ENCODE data around the gene VPS11. TPM values are rescaled to one million over a fixed set of nuclear protein-coding genes. Genes with fewer than 3 reads are reported as not detected.

VPS11 gene
- total and polyA plus RNA-seq, 10 of the 15 experiments (the other 5 are each of a cell fraction or from before 2014, with no cell fraction given): 15.8 to 26.4 (median 24.5) TPM

DNA sequence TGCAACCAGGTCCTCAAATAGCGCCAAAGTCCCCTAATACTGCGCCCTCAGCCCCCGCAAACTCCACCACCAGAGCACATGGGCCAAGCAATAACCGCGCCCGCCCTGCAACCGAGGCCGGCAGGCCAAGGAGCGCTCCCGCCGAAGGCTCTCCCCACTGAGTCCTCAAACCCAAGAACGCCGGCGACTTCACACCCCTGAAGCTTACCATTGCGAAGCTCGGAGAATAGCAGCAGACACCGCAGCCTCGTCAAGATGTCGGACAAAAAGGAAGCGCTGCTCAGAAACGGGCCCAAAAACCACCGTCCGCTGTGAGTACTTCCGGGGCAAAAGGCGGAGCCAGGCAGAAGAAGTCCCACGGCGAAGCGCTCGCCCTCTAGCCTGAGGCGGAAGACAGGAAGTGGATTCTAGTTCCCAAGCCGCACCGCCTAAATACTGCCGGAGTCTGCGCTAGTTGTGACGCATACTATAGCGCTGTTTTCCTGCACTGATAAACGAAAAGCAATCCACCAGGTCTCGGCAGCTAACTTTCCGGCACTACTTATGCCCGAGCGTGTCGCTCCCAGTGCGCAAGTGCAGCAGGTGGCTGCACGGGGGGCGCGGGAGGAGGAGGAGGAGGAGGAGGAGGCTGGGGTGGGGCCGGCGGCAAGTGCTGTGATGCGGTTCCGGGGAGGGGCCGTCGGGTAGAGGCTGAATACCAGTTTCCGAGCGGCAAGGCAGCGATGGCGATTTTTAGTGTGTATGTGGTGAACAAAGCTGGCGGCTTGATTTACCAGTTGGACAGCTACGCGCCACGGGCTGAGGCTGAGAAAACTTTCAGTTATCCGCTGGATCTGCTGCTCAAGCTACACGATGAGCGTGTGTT is 49.3 kb upstream of the VPS11 start, which contains the start of the genes RPS25 and TRAPPC4 (continued):
- TF ChIP-seq, protein P1, sequence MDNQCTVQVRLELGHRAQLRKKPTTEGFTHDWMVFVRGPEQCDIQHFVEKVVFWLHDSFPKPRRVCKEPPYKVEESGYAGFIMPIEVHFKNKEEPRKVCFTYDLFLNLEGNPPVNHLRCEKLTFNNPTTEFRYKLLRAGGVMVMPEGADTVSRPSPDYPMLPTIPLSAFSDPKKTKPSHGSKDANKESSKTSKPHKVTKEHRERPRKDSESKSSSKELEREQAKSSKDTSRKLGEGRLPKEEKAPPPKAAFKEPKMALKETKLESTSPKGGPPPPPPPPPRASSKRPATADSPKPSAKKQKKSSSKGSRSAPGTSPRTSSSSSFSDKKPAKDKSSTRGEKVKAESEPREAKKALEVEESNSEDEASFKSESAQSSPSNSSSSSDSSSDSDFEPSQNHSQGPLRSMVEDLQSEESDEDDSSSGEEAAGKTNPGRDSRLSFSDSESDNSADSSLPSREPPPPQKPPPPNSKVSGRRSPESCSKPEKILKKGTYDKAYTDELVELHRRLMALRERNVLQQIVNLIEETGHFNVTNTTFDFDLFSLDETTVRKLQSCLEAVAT (IDR thresholded peaks at IDR 0.05): peak; percentile 88; the same call in 1 of the 2 replicates
- TF ChIP-seq RB1 (IDR thresholded peaks at IDR 0.05; ENCODE audit: borderline replicate concordance) (peak; percentile 64; the same call in 1 of the 2 replicates), FOXK2 (IDR thresholded peaks at IDR 0.05) (no peak; the same call in 1 of the 2 replicates), ETV6 (conservative IDR thresholded peaks at IDR 0.05 in 1 of 2, IDR thresholded peaks at IDR 0.05 in 1 of 2; ENCODE audit: borderline replicate concordance in 1 of 2, low read depth in 1 of 2) (no peak; a peak in 1 of 4 replicates), RAD51 (IDR thresholded peaks at IDR 0.05) (no peak), RBBP5 (conservative IDR thresholded peaks at IDR 0.05) (no peak), ASH2L (IDR thresholded peaks at IDR 0.05; ENCODE audit: borderline replicate concordance, low read depth) (peak; percentile 75; the same call in 1 of the 2 replicates)
- TF ChIP-seq, protein P2, sequence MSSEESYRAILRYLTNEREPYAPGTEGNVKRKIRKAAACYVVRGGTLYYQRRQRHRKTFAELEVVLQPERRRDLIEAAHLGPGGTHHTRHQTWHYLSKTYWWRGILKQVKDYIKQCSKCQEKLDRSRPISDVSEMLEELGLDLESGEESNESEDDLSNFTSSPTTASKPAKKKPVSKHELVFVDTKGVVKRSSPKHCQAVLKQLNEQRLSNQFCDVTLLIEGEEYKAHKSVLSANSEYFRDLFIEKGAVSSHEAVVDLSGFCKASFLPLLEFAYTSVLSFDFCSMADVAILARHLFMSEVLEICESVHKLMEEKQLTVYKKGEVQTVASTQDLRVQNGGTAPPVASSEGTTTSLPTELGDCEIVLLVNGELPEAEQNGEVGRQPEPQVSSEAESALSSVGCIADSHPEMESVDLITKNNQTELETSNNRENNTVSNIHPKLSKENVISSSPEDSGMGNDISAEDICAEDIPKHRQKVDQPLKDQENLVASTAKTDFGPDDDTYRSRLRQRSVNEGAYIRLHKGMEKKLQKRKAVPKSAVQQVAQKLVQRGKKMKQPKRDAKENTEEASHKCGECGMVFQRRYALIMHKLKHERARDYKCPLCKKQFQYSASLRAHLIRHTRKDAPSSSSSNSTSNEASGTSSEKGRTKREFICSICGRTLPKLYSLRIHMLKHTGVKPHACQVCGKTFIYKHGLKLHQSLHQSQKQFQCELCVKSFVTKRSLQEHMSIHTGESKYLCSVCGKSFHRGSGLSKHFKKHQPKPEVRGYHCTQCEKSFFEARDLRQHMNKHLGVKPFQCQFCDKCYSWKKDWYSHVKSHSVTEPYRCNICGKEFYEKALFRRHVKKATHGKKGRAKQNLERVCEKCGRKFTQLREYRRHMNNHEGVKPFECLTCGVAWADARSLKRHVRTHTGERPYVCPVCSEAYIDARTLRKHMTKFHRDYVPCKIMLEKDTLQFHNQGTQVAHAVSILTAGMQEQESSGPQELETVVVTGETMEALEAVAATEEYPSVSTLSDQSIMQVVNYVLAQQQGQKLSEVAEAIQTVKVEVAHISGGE (CRISPR knock-in tag; IDR thresholded peaks at IDR 0.05): peak; percentile 71
- TF ChIP-seq, protein P3, sequence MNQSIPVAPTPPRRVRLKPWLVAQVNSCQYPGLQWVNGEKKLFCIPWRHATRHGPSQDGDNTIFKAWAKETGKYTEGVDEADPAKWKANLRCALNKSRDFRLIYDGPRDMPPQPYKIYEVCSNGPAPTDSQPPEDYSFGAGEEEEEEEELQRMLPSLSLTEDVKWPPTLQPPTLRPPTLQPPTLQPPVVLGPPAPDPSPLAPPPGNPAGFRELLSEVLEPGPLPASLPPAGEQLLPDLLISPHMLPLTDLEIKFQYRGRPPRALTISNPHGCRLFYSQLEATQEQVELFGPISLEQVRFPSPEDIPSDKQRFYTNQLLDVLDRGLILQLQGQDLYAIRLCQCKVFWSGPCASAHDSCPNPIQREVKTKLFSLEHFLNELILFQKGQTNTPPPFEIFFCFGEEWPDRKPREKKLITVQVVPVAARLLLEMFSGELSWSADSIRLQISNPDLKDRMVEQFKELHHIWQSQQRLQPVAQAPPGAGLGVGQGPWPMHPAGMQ (IDR thresholded peaks at IDR 0.05; ENCODE audit: borderline replicate concordance): no peak
- TF ChIP-seq, protein P4, sequence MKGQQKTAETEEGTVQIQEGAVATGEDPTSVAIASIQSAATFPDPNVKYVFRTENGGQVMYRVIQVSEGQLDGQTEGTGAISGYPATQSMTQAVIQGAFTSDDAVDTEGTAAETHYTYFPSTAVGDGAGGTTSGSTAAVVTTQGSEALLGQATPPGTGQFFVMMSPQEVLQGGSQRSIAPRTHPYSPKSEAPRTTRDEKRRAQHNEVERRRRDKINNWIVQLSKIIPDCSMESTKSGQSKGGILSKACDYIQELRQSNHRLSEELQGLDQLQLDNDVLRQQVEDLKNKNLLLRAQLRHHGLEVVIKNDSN (IDR thresholded peaks at IDR 0.05; ENCODE audit: borderline replicate concordance, extremely low read length, insufficient read depth, low read depth, low read length): no peak
- TF ChIP-seq, protein P5, sequence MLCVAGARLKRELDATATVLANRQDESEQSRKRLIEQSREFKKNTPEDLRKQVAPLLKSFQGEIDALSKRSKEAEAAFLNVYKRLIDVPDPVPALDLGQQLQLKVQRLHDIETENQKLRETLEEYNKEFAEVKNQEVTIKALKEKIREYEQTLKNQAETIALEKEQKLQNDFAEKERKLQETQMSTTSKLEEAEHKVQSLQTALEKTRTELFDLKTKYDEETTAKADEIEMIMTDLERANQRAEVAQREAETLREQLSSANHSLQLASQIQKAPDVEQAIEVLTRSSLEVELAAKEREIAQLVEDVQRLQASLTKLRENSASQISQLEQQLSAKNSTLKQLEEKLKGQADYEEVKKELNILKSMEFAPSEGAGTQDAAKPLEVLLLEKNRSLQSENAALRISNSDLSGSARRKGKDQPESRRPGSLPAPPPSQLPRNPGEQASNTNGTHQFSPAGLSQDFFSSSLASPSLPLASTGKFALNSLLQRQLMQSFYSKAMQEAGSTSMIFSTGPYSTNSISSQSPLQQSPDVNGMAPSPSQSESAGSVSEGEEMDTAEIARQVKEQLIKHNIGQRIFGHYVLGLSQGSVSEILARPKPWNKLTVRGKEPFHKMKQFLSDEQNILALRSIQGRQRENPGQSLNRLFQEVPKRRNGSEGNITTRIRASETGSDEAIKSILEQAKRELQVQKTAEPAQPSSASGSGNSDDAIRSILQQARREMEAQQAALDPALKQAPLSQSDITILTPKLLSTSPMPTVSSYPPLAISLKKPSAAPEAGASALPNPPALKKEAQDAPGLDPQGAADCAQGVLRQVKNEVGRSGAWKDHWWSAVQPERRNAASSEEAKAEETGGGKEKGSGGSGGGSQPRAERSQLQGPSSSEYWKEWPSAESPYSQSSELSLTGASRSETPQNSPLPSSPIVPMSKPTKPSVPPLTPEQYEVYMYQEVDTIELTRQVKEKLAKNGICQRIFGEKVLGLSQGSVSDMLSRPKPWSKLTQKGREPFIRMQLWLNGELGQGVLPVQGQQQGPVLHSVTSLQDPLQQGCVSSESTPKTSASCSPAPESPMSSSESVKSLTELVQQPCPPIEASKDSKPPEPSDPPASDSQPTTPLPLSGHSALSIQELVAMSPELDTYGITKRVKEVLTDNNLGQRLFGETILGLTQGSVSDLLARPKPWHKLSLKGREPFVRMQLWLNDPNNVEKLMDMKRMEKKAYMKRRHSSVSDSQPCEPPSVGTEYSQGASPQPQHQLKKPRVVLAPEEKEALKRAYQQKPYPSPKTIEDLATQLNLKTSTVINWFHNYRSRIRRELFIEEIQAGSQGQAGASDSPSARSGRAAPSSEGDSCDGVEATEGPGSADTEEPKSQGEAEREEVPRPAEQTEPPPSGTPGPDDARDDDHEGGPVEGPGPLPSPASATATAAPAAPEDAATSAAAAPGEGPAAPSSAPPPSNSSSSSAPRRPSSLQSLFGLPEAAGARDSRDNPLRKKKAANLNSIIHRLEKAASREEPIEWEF (IDR thresholded peaks at IDR 0.05; ENCODE audit: insufficient replicate concordance, low read depth, low read length): no peak
- TF ChIP-seq, protein P6, sequence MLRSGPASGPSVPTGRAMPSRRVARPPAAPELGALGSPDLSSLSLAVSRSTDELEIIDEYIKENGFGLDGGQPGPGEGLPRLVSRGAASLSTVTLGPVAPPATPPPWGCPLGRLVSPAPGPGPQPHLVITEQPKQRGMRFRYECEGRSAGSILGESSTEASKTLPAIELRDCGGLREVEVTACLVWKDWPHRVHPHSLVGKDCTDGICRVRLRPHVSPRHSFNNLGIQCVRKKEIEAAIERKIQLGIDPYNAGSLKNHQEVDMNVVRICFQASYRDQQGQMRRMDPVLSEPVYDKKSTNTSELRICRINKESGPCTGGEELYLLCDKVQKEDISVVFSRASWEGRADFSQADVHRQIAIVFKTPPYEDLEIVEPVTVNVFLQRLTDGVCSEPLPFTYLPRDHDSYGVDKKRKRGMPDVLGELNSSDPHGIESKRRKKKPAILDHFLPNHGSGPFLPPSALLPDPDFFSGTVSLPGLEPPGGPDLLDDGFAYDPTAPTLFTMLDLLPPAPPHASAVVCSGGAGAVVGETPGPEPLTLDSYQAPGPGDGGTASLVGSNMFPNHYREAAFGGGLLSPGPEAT (IDR thresholded peaks at IDR 0.05; ENCODE audit: low read depth): peak; percentile 82

All from GM12878 (cell line).